WTC11 (cell line): ENCODE results near the gene DUSP15.

Experiments used
- CREB1 ChIP-seq: sonication (generic); formaldehyde crosslinking; IDR thresholded peaks from 2 replicates; pipeline ENCODE4 v1.8.0; 2023; ENCODE audit warnings: mild to moderate bottlenecking, missing genetic modification reagents
- KAT7 ChIP-seq: sonication (generic); formaldehyde crosslinking; IDR thresholded peaks from 2 replicates; pipeline ENCODE4 v1.8.1; 2023; ENCODE audit warnings: missing genetic modification reagents, mild to moderate bottlenecking, borderline replicate concordance
- NR3C1 ChIP-seq: sonication (generic); formaldehyde crosslinking; conservative IDR thresholded peaks from 2 replicates; pipeline ENCODE4 v1.8.1; 2023; ENCODE audit warnings: low read depth, mild to moderate bottlenecking, missing genetic modification reagents
- SP1 ChIP-seq: sonication (generic); formaldehyde crosslinking; conservative IDR thresholded peaks from 2 replicates; pipeline ENCODE4 v1.8.1; 2022; ENCODE audit warnings: missing genetic modification reagents
- TF ChIP-seq, protein P1 (sequence below): fragments of 200-600 bp; IDR thresholded peaks from 2 replicates; pipeline ENCODE4 v1.8.0; 2022; ENCODE audit warnings: antibody characterized with exemption
- TF ChIP-seq, protein P2 (sequence below): sonication (generic); formaldehyde crosslinking; IDR thresholded peaks from 2 replicates; pipeline ENCODE4 v1.8.1; 2023; ENCODE audit warnings: mild to moderate bottlenecking, moderate library complexity, missing genetic modification reagents
- TF ChIP-seq, protein P3 (sequence below): sonication (generic); formaldehyde crosslinking; conservative IDR thresholded peaks from 2 replicates; pipeline ENCODE4 v1.8.1; 2022; ENCODE audit warnings: mild to moderate bottlenecking, missing genetic modification reagents
- TF ChIP-seq, protein P4 (sequence below): sonication (generic); formaldehyde crosslinking; IDR thresholded peaks from 2 replicates; pipeline ENCODE4 v1.8.1; 2023; ENCODE audit warnings: mild to moderate bottlenecking, missing genetic modification reagents
- TF ChIP-seq, protein P5 (sequence below): sonication (generic); formaldehyde crosslinking; IDR thresholded peaks from 2 replicates; pipeline ENCODE4 v1.8.0; 2022; ENCODE audit warnings: mild to moderate bottlenecking, missing genetic modification reagents

DNA sequence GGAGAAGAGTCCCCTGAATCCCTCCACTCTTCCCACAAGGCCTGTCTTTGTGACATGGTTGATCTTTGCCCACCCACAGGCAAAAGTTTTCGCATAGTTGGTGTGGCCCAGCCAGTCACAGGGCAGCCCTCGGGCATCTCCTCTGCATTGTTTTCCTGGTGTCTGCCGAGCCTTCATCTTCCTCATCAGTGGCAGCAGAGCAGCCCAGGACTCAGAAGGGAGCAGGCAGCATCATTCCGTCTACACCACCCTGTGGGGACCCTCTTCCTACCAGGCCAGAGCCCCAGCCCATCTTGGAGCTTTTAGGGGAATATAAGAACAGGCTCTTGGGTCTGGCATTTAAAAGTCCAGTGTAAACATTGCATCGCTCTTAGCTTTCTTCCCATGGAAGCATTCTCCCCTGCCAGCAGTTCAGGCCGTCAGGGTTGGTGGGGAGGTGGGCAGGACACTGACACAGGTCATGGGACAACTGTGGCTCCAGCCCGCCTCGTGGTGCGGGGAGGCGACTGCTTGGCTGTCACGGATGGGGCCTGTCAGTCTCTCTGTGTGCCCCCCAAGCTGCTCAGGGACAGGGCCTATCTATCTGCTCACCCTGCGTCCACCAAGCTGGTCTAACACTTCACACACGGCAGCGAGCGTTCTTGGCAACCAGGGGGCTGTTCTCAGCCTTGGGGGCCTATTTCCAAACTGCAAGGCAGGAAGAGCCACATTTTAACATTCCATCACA is 43.3 kb upstream of the DUSP15 start:
- TF ChIP-seq, protein P1, sequence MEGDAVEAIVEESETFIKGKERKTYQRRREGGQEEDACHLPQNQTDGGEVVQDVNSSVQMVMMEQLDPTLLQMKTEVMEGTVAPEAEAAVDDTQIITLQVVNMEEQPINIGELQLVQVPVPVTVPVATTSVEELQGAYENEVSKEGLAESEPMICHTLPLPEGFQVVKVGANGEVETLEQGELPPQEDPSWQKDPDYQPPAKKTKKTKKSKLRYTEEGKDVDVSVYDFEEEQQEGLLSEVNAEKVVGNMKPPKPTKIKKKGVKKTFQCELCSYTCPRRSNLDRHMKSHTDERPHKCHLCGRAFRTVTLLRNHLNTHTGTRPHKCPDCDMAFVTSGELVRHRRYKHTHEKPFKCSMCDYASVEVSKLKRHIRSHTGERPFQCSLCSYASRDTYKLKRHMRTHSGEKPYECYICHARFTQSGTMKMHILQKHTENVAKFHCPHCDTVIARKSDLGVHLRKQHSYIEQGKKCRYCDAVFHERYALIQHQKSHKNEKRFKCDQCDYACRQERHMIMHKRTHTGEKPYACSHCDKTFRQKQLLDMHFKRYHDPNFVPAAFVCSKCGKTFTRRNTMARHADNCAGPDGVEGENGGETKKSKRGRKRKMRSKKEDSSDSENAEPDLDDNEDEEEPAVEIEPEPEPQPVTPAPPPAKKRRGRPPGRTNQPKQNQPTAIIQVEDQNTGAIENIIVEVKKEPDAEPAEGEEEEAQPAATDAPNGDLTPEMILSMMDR = no peak
- TF ChIP-seq, protein P2, sequence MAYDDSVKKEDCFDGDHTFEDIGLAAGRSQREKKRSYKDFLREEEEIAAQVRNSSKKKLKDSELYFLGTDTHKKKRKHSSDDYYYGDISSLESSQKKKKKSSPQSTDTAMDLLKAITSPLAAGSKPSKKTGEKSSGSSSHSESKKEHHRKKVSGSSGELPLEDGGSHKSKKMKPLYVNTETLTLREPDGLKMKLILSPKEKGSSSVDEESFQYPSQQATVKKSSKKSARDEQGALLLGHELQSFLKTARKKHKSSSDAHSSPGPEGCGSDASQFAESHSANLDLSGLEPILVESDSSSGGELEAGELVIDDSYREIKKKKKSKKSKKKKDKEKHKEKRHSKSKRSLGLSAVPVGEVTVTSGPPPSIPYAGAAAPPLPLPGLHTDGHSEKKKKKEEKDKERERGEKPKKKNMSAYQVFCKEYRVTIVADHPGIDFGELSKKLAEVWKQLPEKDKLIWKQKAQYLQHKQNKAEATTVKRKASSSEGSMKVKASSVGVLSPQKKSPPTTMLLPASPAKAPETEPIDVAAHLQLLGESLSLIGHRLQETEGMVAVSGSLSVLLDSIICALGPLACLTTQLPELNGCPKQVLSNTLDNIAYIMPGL (CRISPR knock-in tag) = no peak
- TF ChIP-seq, protein P3, sequence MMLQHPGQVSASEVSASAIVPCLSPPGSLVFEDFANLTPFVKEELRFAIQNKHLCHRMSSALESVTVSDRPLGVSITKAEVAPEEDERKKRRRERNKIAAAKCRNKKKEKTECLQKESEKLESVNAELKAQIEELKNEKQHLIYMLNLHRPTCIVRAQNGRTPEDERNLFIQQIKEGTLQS (CRISPR knock-in tag) = no peak
- TF ChIP-seq, protein P4, sequence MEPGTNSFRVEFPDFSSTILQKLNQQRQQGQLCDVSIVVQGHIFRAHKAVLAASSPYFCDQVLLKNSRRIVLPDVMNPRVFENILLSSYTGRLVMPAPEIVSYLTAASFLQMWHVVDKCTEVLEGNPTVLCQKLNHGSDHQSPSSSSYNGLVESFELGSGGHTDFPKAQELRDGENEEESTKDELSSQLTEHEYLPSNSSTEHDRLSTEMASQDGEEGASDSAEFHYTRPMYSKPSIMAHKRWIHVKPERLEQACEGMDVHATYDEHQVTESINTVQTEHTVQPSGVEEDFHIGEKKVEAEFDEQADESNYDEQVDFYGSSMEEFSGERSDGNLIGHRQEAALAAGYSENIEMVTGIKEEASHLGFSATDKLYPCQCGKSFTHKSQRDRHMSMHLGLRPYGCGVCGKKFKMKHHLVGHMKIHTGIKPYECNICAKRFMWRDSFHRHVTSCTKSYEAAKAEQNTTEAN = no peak
- no peak for TF ChIP-seq CREB1 (CRISPR knock-in tag)
- no peak for TF ChIP-seq KAT7 (CRISPR knock-in tag)
- TF ChIP-seq NR3C1 (CRISPR knock-in tag) = no peak
- TF ChIP-seq SP1 = no peak
- TF ChIP-seq, protein P5, sequence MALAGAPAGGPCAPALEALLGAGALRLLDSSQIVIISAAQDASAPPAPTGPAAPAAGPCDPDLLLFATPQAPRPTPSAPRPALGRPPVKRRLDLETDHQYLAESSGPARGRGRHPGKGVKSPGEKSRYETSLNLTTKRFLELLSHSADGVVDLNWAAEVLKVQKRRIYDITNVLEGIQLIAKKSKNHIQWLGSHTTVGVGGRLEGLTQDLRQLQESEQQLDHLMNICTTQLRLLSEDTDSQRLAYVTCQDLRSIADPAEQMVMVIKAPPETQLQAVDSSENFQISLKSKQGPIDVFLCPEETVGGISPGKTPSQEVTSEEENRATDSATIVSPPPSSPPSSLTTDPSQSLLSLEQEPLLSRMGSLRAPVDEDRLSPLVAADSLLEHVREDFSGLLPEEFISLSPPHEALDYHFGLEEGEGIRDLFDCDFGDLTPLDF (CRISPR knock-in tag) = no peak
